H1 (cell line): ENCODE measurements around the gene ARHGEF38. TPM values are rescaled to one million over a fixed set of nuclear protein-coding genes. Genes with fewer than 3 reads are reported as not detected.
A peak's percentile ranks its signal among the peaks of the same experiment; 100 is the strongest.

Source experiments
- CTCF ChIA-PET: fragments of 300-600 bp; sonication (Branson Sonifier 250); formaldehyde crosslinking; loops from one replicate; lab custom pipeline; 2021; ENCODE audit not compliant: partially characterized antibody; lab: Charles Lee
- POLR2A ChIA-PET: fragments of 300-600 bp; sonication (Branson Sonifier 250); formaldehyde crosslinking; loops from one replicate; lab custom pipeline; 2021; ENCODE audit warnings: inconsistent platforms; ENCODE audit not compliant: partially characterized antibody; lab: Charles Lee
- DNase-seq, 2 experiments: peaks; one replicate each; pipeline versions ENCODE4 v3.0.0 to v3.0.0-alpha.2; 2010 to 2022; ENCODE audit warnings: low spot score in 2 of 2, low read depth in 1 of 2, mixed read lengths in 1 of 2
- FAIRE-seq: peaks from 2 replicates; lab custom pipeline; 2011; peaks lifted over from hg19 to GRCh38; lab: Jason Lieb, UNC
- H2AFZ ChIP-seq: 2 replicates; pipeline ENCODE4 v1.8.1; 2012; ENCODE audit warnings: low read length, inconsistent platforms
- H2AK5ac ChIP-seq: 2 replicates; pipeline ENCODE4 v1.6.1; 2013; ENCODE audit warnings: low read depth, low read length
- H2BK120ac ChIP-seq: replicated peaks from 2 replicates; pipeline ENCODE3; 2013; ENCODE audit warnings: low read depth, low read length, inconsistent platforms
- H2BK12ac ChIP-seq: 2 replicates; pipeline ENCODE4 v1.6.1; 2013; ENCODE audit warnings: low read depth, low read length
- H2BK15ac ChIP-seq: 2 replicates; pipeline ENCODE4 v1.6.1; 2013; ENCODE audit warnings: low read length
- H2BK20ac ChIP-seq: 2 replicates; pipeline ENCODE4 v1.6.1; 2013; ENCODE audit warnings: low read length
- H2BK5ac ChIP-seq: 2 replicates; pipeline ENCODE4 v1.6.1; 2013; ENCODE audit warnings: low read depth, low read length
- H3K14ac ChIP-seq: 2 replicates; pipeline ENCODE4 v1.6.1; 2013; ENCODE audit warnings: inconsistent platforms; ENCODE audit not compliant: insufficient read length
- H3K18ac ChIP-seq: 2 replicates; pipeline ENCODE4 v1.6.1; 2013; ENCODE audit warnings: low read length; ENCODE audit errors: extremely low read depth
- H3K23ac ChIP-seq: 2 replicates; pipeline ENCODE4 v1.6.1; 2013; ENCODE audit warnings: inconsistent platforms; ENCODE audit not compliant: insufficient read length
- H3K23me2 ChIP-seq: 2 replicates; pipeline ENCODE4 v1.6.1; 2013; ENCODE audit warnings: low read depth, low read length
- H3K27ac ChIP-seq: 2 replicates; pipeline ENCODE4 v1.6.1; 2011; ENCODE audit warnings: low read depth, low read length, inconsistent platforms
- H3K27me3 ChIP-seq, 4 experiments: replicated peaks in 1 of 4; 1 replicate in 1 of 4; 2 replicates in 3 of 4; pipeline versions ENCODE4 v1.6.1 to v1.8.1; 2011 to 2013; ENCODE audit warnings: low read length in 3 of 4, mild to moderate bottlenecking in 3 of 4, inconsistent platforms in 2 of 4, mixed read lengths in 2 of 4, moderate library complexity in 1 of 4; ENCODE audit not compliant: control insufficient read depth in 3 of 4, insufficient read depth in 3 of 4; ENCODE audit errors: extremely low read depth in 1 of 4
- H3K36me3 ChIP-seq, 4 experiments: 2 replicates each; pipeline versions ENCODE4 v1.6.1 to v1.8.1; 2011 to 2013; ENCODE audit warnings: mild to moderate bottlenecking in 4 of 4, low read length in 3 of 4, moderate library complexity in 2 of 4, control low read depth in 1 of 4, inconsistent platforms in 1 of 4; ENCODE audit not compliant: insufficient read depth in 4 of 4, control insufficient read depth in 2 of 4
- H3K4ac ChIP-seq: replicated peaks from 2 replicates; pipeline ENCODE3; 2013; ENCODE audit warnings: low read length, low read depth, mixed read lengths, inconsistent platforms; ENCODE audit not compliant: insufficient read length
- H3K4me1 ChIP-seq, 4 experiments: replicated peaks in 1 of 4; 1 replicate in 1 of 4; 2 replicates in 3 of 4; pipeline versions ENCODE4 v1.6.1 to v1.8.1; 2011 to 2013; ENCODE audit warnings: low read length in 3 of 4, inconsistent platforms in 2 of 4, mixed read lengths in 1 of 4; ENCODE audit not compliant: insufficient read depth in 4 of 4, control insufficient read depth in 3 of 4
- H3K4me2 ChIP-seq, 2 experiments: 2 replicates each; pipeline versions ENCODE4 v1.6.1 to v1.8.1; 2011 to 2013; ENCODE audit warnings: low read depth in 2 of 2, low read length in 2 of 2, control low read depth in 1 of 2, inconsistent platforms in 1 of 2, mild to moderate bottlenecking in 1 of 2; ENCODE audit not compliant: insufficient read depth in 1 of 2
- H3K4me3 ChIP-seq, 4 experiments: fragments of 200-600, 300-600 bp in 1 of 4; sonication (generic), shearing (Covaris generic), sonication (Bioruptor Twin) in 1 of 4; 2 replicates each; pipeline versions ENCODE4 v1.5.1 to v1.8.1; 2011 to 2016; ENCODE audit warnings: low read length in 4 of 4, low read depth in 3 of 4, control low read depth in 2 of 4, inconsistent platforms in 2 of 4, mild to moderate bottlenecking in 2 of 4, mixed read lengths in 1 of 4, moderate library complexity in 1 of 4; ENCODE audit not compliant: insufficient read depth in 2 of 4; ENCODE audit errors: extremely low read depth in 1 of 4
- H3K56ac ChIP-seq: replicated peaks from 2 replicates; pipeline ENCODE3; 2013; ENCODE audit warnings: low read depth, mild to moderate bottlenecking, mixed read lengths, low read length, inconsistent platforms; ENCODE audit not compliant: insufficient read length
- H3K79me1 ChIP-seq: 2 replicates; pipeline ENCODE4 v1.6.1; 2013; ENCODE audit warnings: low read depth, low read length, control low read depth
- H3K79me2 ChIP-seq, 2 experiments: 2 replicates each; pipeline versions ENCODE4 v1.6.1 to v1.8.1; 2012 to 2013; ENCODE audit warnings: low read length in 2 of 2, mild to moderate bottlenecking in 2 of 2, inconsistent platforms in 1 of 2; ENCODE audit not compliant: insufficient read depth in 2 of 2, control insufficient read depth in 1 of 2
- H3K9ac ChIP-seq, 4 experiments: replicated peaks in 1 of 4; 1 replicate in 1 of 4; 2 replicates in 3 of 4; pipeline versions ENCODE4 v1.6.1 to v1.8.1; 2011 to 2013; ENCODE audit warnings: low read depth in 3 of 4, low read length in 3 of 4, control low read depth in 2 of 4, mild to moderate bottlenecking in 2 of 4, moderate library complexity in 2 of 4, inconsistent platforms in 1 of 4; ENCODE audit errors: extremely low read depth in 1 of 4
- H3K9me3 ChIP-seq, 2 experiments: 2 replicates each; pipeline versions ENCODE4 v1.6.1 to v1.8.1; 2012 to 2013; ENCODE audit warnings: mild to moderate bottlenecking in 2 of 2, moderate library complexity in 2 of 2, control low read depth in 1 of 2, inconsistent platforms in 1 of 2, low read depth in 1 of 2, low read length in 1 of 2, mixed read lengths in 1 of 2; ENCODE audit not compliant: insufficient read depth in 2 of 2
- H4K20me1 ChIP-seq, 2 experiments: replicated peaks in 1 of 2; 2 replicates each; pipeline versions ENCODE3 to v1.8.1; 2011 to 2013; ENCODE audit warnings: inconsistent platforms in 2 of 2, low read length in 2 of 2, mild to moderate bottlenecking in 1 of 2; ENCODE audit not compliant: insufficient read depth in 2 of 2, control insufficient read depth in 1 of 2
- H4K5ac ChIP-seq: 2 replicates; pipeline ENCODE4 v1.6.1; 2013; ENCODE audit warnings: low read length, low read depth, mixed read lengths, inconsistent platforms; ENCODE audit not compliant: insufficient read length
- H4K8ac ChIP-seq: 2 replicates; pipeline ENCODE4 v1.8.0; 2013; ENCODE audit warnings: mild to moderate bottlenecking, moderate library complexity, low read length, inconsistent platforms; ENCODE audit not compliant: insufficient read depth; ENCODE audit errors: extremely low read depth
- H4K91ac ChIP-seq: replicated peaks from 2 replicates; pipeline ENCODE3; 2013; ENCODE audit warnings: low read length, mixed read lengths, inconsistent platforms; ENCODE audit not compliant: insufficient read length
- EP300 ChIP-seq, 2 experiments: IDR thresholded peaks; 1 replicate in 1 of 2; 2 replicates in 1 of 2; pipeline ENCODE4 v1.6.1; 2011 to 2012; ENCODE audit warnings: low read depth in 2 of 2, low read length in 2 of 2, mild to moderate bottlenecking in 2 of 2, borderline replicate concordance in 1 of 2, inconsistent platforms in 1 of 2, moderate library complexity in 1 of 2
- RAD21 ChIP-seq, 2 experiments: IDR thresholded peaks in 1 of 2; conservative IDR thresholded peaks in 1 of 2; 2 replicates each; pipeline ENCODE4 v1.6.1; 2011; ENCODE audit warnings: low read depth in 2 of 2, low read length in 2 of 2, improper control_type of control experiment in 1 of 2, inconsistent platforms in 1 of 2, mild to moderate bottlenecking in 1 of 2, moderate library complexity in 1 of 2
- WGBS, 2 experiments: shearing (Covaris generic) in 1 of 2; methylation state at CpG; one replicate each; pipeline versions ENCODE4 v1.1.6 to v1.1.7; 2013 to 2015; ENCODE audit warnings: low lambda C conversion rate in 2 of 2, mixed read lengths in 2 of 2, inconsistent platforms in 1 of 2, low coverage in 1 of 2, missing lambda C conversion rate in 1 of 2; ENCODE audit not compliant: insufficient replicate concordance in 2 of 2, insufficient coverage in 1 of 2, insufficient read length in 1 of 2; ENCODE audit errors: extremely low coverage in 1 of 2, missing lambda C conversion rate in 1 of 2; 5-methylcytosine and 5-hydroxymethylcytosine counted together
- polyA plus RNA-seq, 7 experiments: library from polyadenylated mRNA; depleted of rRNA in 3 of 7; stranded (reverse) in 5 of 7; unstranded in 2 of 7; fragments of >200 nt in 5 of 7; fragments of 200-250 nt in 2 of 7; gene quantifications; 1 replicate in 5 of 7; 2 replicates in 1 of 7; 4 replicates in 1 of 7; pipeline versions ENCODE4 v1.2.1 to v1.2.3, GENCODE V29; 2011 to 2013; ENCODE audit warnings: missing spikeins in 2 of 7, mixed read lengths in 2 of 7
- total RNA-seq: library from RNA; stranded (reverse); fragmentation: NEBNext Ultra II Directional; extraction: Animal tissue kit (Norgen Biotek cat#: 25700); gene quantifications from 2 replicates; pipeline ENCODE4 v1.2.1, GENCODE V29; 2021

Gene ARHGEF38
- total and polyA plus RNA-seq, 2 of the 8 experiments (the other 6 are each of a cell fraction or from before 2014, with no cell fraction given): not detected

- H4K8ac ChIP-seq: no peak overlapping the region
- H3K56ac ChIP-seq: no peak overlapping the region
- H3K36me3 ChIP-seq: no peaks in the 10 kb centered on the region
- H2BK12ac ChIP-seq: no peak overlapping the region
- H3K27ac ChIP-seq: no peak overlapping the region
- ChIA-PET POLR2A (interaction anchor here (1.0 kb wide), 1 partner anchor 158 kb away, joined by 3 read pairs; the partner anchor contains the start of gene PPA2), CTCF (interaction anchor here (0.6 to 3.6 kb wide), 23 partner anchors 9 to 251 kb away, joined by 3 to 28 read pairs (median 3); no protein-coding TSS in a partner anchor)
- no peak for TF ChIP-seq EP300 (IDR thresholded peaks at IDR 0.05; ENCODE audit: borderline replicate concordance in 1 of 2, low read depth in 2 of 2, low read length in 2 of 2)
- TF ChIP-seq RAD21 (IDR thresholded peaks at IDR 0.05 in 1 of 2, conservative IDR thresholded peaks at IDR 0.05 in 1 of 2; ENCODE audit: low read depth in 2 of 2, low read length in 2 of 2): 0 out of 4 replicates have a peak, but pooled peaks of 1 of the 2 experiments have one; percentile 4
- H3K79me1 ChIP-seq: no peaks in the 10 kb centered on the region
- no peak overlapping the region for H2BK20ac ChIP-seq
- H4K20me1 ChIP-seq: no peaks in the 10 kb centered on the region
- no peak overlapping the region for H2BK5ac ChIP-seq
- no peak for DNase-seq
- H2AFZ ChIP-seq: no peak overlapping the region
- no peak overlapping the region for H3K4me2 ChIP-seq
- 70% methylated on average over 8 of the region's 8 CpGs; no CpG with 5 or more reads in 1 of the 2 experiments for WGBS, 2 experiments
- H4K5ac ChIP-seq: no peak overlapping the region
- H4K91ac ChIP-seq: no peak overlapping the region
- no peak overlapping the region for H3K4ac ChIP-seq
- no peak overlapping the region for H3K4me3 ChIP-seq
- no peaks in the 10 kb centered on the region for H3K23me2 ChIP-seq
- H3K18ac ChIP-seq: no peak overlapping the region
- no peak overlapping the region for H3K9ac ChIP-seq
- H2AK5ac ChIP-seq: no peak overlapping the region
- H2BK15ac ChIP-seq: no peak overlapping the region
- no peaks in the 10 kb centered on the region for H3K4me1 ChIP-seq
- no peak for FAIRE-seq
- H3K27me3 ChIP-seq: no peaks in the 10 kb centered on the region
- no peak overlapping the region for H3K23ac ChIP-seq
- no peak overlapping the region for H3K14ac ChIP-seq
- H2BK120ac ChIP-seq: no peak overlapping the region
- no peaks in the 10 kb centered on the region for H3K9me3 ChIP-seq
- H3K79me2 ChIP-seq: no peaks in the 10 kb centered on the region
Observed at GRCh38 chr4:105631818-105632400, 79.5 kb downstream of the ARHGEF38 start.
